Caco-2 (cell line): Measurements from ENCODE around the gene OR11A1. TPM values are rescaled to one million over a fixed set of nuclear protein-coding genes. Genes with fewer than 3 reads are reported as not detected.

Source experiments
- BruUV-seq: library from RNA; stranded (reverse); fragments of 400-500 nt; replicated peaks from 2 replicates; lab custom pipeline; 2021; lab: Mats Ljungman, UMichigan
- CTCF ChIA-PET: fragments of 300-600 bp; sonication (Branson Sonifier 250); formaldehyde crosslinking; loops from one replicate; lab custom pipeline; 2022; ENCODE audit warnings: antibody characterized with exemption; lab: Charles Lee
- POLR2A ChIA-PET: fragments of 300-600 bp; sonication (Branson Sonifier 250); formaldehyde crosslinking; loops from one replicate; lab custom pipeline; 2022; ENCODE audit warnings: antibody characterized with exemption; lab: Charles Lee
- DNase-seq, 2 experiments: peaks; one replicate each; pipeline versions ENCODE4 v3.0.0 to v3.0.0-alpha.2; 2020 to 2022
- H3K27me3 ChIP-seq: replicated peaks from 2 replicates; pipeline ENCODE4 v1.6.0; 2011; ENCODE audit warnings: low read length; ENCODE audit not compliant: control insufficient read depth, insufficient read depth
- H3K36me3 ChIP-seq: 2 replicates; pipeline ENCODE4 v1.5.1; 2011; ENCODE audit warnings: low read length; ENCODE audit not compliant: control insufficient read depth, insufficient read depth
- H3K4me1 ChIP-seq: fragments of 250-450 bp; sonication (Bioruptor Pico); 2 replicates; pipeline ENCODE4 v1.5.1; 2020; ENCODE audit warnings: mild to moderate bottlenecking
- H3K4me3 ChIP-seq: 2 replicates; pipeline ENCODE4 v1.5.1; 2011; ENCODE audit warnings: low read depth, mild to moderate bottlenecking, control low read depth, low read length
- H3K9me3 ChIP-seq: fragments of 250-450 bp; sonication (Bioruptor Pico); 2 replicates; pipeline ENCODE4 v1.5.1; 2020; ENCODE audit warnings: mild to moderate bottlenecking, moderate library complexity
- H3K27ac Mint-ChIP-seq: one replicate; pipeline ENCODE4 v1.8.0; 2022; ENCODE audit warnings: mixed read lengths; ENCODE audit not compliant: unreplicated experiment
- H3K27me3 Mint-ChIP-seq: one replicate; pipeline ENCODE4 v1.8.0; 2022; ENCODE audit warnings: mixed read lengths; ENCODE audit not compliant: insufficient read depth, unreplicated experiment
- H3K36me3 Mint-ChIP-seq: one replicate; pipeline ENCODE4 v1.8.0; 2022; ENCODE audit warnings: mild to moderate bottlenecking, mixed read lengths; ENCODE audit not compliant: insufficient read depth, unreplicated experiment
- H3K4me1 Mint-ChIP-seq: one replicate; pipeline ENCODE4 v1.8.0; 2022; ENCODE audit warnings: low read depth, mixed read lengths; ENCODE audit not compliant: unreplicated experiment
- H3K4me3 Mint-ChIP-seq: one replicate; pipeline ENCODE4 v1.8.0; 2022; ENCODE audit warnings: mild to moderate bottlenecking, moderate library complexity, mixed read lengths; ENCODE audit not compliant: unreplicated experiment
- H3K9me3 Mint-ChIP-seq: one replicate; pipeline ENCODE4 v1.8.0; 2022; ENCODE audit warnings: mixed read lengths; ENCODE audit not compliant: unreplicated experiment
- intact Hi-C: fragments of 100-400 bp; cut with micrococcal nuclease; formaldehyde crosslinking; loops from one replicate; pipeline ENCODE4 v1.10.0; 2022; ENCODE audit not compliant: unreplicated experiment
- total RNA-seq: library from RNA; stranded (reverse); gene quantifications from 2 replicates; pipeline ENCODE4 v1.2.3, GENCODE V29; 2022
- TF ChIP-seq, protein P1 (sequence below), 2 experiments: fragments of 200-600 bp in 1 of 2; IDR thresholded peaks; 1 replicate in 1 of 2; 2 replicates in 1 of 2; pipeline versions ENCODE4 v1.5.1 to v1.8.0; 2011 to 2022; ENCODE audit warnings: antibody characterized with exemption in 1 of 2, control low read depth in 1 of 2, inconsistent platforms in 1 of 2, low read depth in 1 of 2, low read length in 1 of 2, mild to moderate bottlenecking in 1 of 2, moderate library complexity in 1 of 2; ENCODE audit not compliant: insufficient read depth in 1 of 2, severe bottlenecking in 1 of 2, unreplicated experiment in 1 of 2

OR11A1 gene
- total RNA-seq, 1 experiment from 2014 or later = not detected

DNA sequence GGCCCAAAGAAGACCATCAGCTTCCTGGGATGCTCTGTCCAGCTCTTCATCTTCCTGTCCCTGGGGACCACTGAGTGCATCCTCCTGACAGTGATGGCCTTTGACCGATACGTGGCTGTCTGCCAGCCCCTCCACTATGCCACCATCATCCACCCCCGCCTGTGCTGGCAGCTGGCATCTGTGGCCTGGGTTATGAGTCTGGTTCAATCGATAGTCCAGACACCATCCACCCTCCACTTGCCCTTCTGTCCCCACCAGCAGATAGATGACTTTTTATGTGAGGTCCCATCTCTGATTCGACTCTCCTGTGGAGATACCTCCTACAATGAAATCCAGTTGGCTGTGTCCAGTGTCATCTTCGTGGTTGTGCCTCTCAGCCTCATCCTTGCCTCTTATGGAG lies 5.2 kb upstream of the OR11A1 start:
- TF ChIP-seq, protein P1, sequence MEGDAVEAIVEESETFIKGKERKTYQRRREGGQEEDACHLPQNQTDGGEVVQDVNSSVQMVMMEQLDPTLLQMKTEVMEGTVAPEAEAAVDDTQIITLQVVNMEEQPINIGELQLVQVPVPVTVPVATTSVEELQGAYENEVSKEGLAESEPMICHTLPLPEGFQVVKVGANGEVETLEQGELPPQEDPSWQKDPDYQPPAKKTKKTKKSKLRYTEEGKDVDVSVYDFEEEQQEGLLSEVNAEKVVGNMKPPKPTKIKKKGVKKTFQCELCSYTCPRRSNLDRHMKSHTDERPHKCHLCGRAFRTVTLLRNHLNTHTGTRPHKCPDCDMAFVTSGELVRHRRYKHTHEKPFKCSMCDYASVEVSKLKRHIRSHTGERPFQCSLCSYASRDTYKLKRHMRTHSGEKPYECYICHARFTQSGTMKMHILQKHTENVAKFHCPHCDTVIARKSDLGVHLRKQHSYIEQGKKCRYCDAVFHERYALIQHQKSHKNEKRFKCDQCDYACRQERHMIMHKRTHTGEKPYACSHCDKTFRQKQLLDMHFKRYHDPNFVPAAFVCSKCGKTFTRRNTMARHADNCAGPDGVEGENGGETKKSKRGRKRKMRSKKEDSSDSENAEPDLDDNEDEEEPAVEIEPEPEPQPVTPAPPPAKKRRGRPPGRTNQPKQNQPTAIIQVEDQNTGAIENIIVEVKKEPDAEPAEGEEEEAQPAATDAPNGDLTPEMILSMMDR (IDR thresholded peaks at IDR 0.05; ENCODE audit: insufficient read depth in 1 of 2, low read depth in 1 of 2, low read length in 1 of 2, severe bottlenecking in 1 of 2, unreplicated experiment in 1 of 2) = no peak
- Histone ChIP-seq H3K9me3 (no peaks in the 10 kb centered on the region), H3K27me3 (no peaks in the 10 kb centered on the region), H3K36me3 (no peaks in the 10 kb centered on the region), H3K4me3 (no peak overlapping the region), H3K4me1 (no peaks in the 10 kb centered on the region)
- no TSS peak for BruUV-seq
- H3K4me1 Mint-ChIP-seq = no peaks in the 10 kb centered on the region
- ChIA-PET CTCF (no interaction called here), POLR2A (no interaction called here)
- intact Hi-C loops = no loop called here
- no peak for DNase-seq
- H3K27me3 Mint-ChIP-seq = peaks cover 11% of the 10 kb centered on the region
- H3K9me3 Mint-ChIP-seq = no peaks in the 10 kb centered on the region
- H3K36me3 Mint-ChIP-seq = no peaks in the 10 kb centered on the region
- no peak overlapping the region for H3K27ac Mint-ChIP-seq
- no peak overlapping the region for H3K4me3 Mint-ChIP-seq

DNA sequence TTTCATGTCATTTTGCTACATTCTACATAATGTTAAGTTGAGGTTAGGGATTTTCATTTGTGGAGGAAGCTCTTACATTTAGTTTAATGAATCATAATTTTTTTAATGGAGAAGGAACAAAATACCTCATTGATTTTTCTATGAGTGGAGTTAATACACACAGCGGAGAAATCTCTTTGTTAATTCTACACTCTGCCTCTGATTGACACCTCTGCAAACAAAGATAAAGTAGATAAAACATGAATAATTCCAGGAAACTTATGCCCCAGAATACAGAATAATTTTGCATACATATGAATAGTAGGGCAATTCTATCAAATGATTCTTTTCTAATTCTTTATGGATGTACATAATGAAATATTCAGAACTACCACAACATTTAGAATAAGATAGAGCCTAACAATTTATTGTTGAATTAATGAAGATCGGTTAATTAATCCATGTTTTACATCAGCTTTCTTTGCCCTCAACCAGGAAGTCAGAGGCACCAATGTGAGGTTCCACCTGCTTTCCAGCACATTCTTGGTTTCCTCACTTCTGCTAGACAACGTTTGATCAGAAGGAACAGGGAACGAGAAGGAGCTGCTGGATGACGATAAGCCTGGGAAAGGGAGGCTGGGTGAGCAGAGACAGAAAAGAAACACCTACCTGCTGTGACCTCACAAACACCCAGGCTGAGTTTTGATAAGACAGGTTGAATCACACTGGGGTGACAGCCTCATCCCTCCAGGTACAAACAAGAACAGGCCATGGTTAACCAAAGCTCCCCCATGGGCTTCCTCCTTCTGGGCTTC lies 4.3 kb upstream of the OR11A1 start:
- Mint-ChIP-seq H3K4me1 (no peaks in the 10 kb centered on the region), H3K27me3 (peaks cover 11% of the 10 kb centered on the region), H3K36me3 (no peaks in the 10 kb centered on the region), H3K4me3 (no peak overlapping the region), H3K27ac (no peak overlapping the region), H3K9me3 (no peaks in the 10 kb centered on the region)
- BruUV-seq = no TSS peak
- CTCF ChIA-PET = no interaction called here
- Histone ChIP-seq H3K36me3 (no peaks in the 10 kb centered on the region), H3K4me3 (no peak overlapping the region), H3K4me1 (no peaks in the 10 kb centered on the region), H3K9me3 (no peaks in the 10 kb centered on the region), H3K27me3 (no peaks in the 10 kb centered on the region)
- TF ChIP-seq, protein P1 (IDR thresholded peaks at IDR 0.05; ENCODE audit: insufficient read depth in 1 of 2, low read depth in 1 of 2, low read length in 1 of 2, severe bottlenecking in 1 of 2, unreplicated experiment in 1 of 2) = no peak
- intact Hi-C loops = no loop called here
- POLR2A ChIA-PET = no interaction called here
- no peak for DNase-seq

DNA sequence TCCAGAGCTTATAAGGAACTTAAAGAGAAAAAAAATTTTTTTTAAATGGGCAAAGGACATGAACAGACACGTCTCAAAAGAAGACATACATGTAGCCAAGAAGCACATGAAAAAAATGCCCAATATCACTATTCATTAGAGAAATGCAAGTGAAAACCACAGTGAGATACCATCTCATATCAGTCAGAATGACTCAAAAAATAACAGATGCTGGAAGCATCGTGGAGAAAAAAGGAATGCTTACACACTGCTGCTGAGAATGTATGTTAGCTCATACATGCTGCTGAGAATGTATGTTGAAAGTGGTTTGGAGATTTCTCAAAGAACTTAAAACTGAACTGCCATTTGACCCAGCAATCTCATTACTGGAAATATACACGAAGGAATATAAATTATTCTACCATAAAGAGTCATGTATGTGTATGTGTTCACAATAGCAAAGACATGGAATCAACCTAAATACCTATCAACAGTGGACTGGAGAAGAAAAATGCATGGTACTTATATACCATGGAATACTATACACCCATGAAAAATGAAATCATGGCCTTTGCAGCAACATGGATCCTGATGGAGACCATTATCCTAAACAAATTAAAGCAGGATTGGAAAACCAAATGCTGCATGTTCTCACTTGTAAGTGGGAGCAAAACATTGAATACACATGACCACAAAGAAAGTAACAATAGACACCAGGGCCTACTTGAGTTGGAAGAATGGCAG lies 5.2 kb downstream of the OR11A1 start:
- H3K27me3 Mint-ChIP-seq = no peaks in the 10 kb centered on the region
- H3K4me3 ChIP-seq = no peak overlapping the region
- no peak for DNase-seq
- no peaks in the 10 kb centered on the region for H3K36me3 Mint-ChIP-seq
- H3K9me3 Mint-ChIP-seq = no peaks in the 10 kb centered on the region
- no peaks in the 10 kb centered on the region for H3K9me3 ChIP-seq
- H3K4me1 ChIP-seq = no peaks in the 10 kb centered on the region
- H3K36me3 ChIP-seq = no peaks in the 10 kb centered on the region
- CTCF ChIA-PET = no interaction called here
- no peak overlapping the region for H3K4me3 Mint-ChIP-seq
- no TSS peak for BruUV-seq
- H3K27me3 ChIP-seq = no peaks in the 10 kb centered on the region
- POLR2A ChIA-PET = no interaction called here
- TF ChIP-seq, protein P1 (IDR thresholded peaks at IDR 0.05; ENCODE audit: insufficient read depth in 1 of 2, low read depth in 1 of 2, low read length in 1 of 2, severe bottlenecking in 1 of 2, unreplicated experiment in 1 of 2) = no peak
- intact Hi-C loops = no loop called here
- no peak overlapping the region for H3K27ac Mint-ChIP-seq
- H3K4me1 Mint-ChIP-seq = no peaks in the 10 kb centered on the region
